HUDEP-2 (cell line): ENCODE results near the gene MALSU1.

ENCODE experiments used
- DNase-seq, 76 experiments: peaks; one replicate each; lab custom pipeline; 2025; ENCODE audit not compliant: unreplicated experiment in 76 of 76; lab: John Stamatoyannopoulos, UW

The MALSU1 gene

GRCh38 chr7:23334482-23335056 lies 35.4 kb downstream of the MALSU1 start:
- DNase-seq = no peak

DNA sequence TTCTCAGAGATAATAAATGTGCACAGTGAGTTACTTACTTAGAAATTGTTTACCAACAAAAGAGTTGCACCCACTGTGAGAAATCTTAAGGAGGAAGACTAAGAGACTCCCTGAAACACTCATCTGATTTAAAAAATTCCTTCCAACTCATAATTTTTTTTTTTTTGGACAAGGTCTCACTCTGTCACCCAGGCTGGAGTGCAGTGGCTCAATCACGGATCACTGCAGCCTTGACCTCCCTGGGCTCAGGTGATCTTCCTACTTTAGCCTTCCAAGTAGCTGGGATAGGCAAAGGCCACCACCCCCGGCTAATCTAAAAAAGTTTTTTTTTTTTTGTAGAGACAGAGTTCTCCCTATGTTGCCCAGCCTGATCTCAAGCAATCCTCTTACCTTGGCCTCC lies 36.0 kb downstream of the MALSU1 start:
- no peak for DNase-seq

GRCh38 chr7:23335621-23336020 lies 36.5 kb downstream of the MALSU1 start:
- DNase-seq = no peak

- DNase-seq = no peak
Observed at GRCh38 chr7:23336086-23336485, 36.9 kb downstream of the MALSU1 start.

DNA sequence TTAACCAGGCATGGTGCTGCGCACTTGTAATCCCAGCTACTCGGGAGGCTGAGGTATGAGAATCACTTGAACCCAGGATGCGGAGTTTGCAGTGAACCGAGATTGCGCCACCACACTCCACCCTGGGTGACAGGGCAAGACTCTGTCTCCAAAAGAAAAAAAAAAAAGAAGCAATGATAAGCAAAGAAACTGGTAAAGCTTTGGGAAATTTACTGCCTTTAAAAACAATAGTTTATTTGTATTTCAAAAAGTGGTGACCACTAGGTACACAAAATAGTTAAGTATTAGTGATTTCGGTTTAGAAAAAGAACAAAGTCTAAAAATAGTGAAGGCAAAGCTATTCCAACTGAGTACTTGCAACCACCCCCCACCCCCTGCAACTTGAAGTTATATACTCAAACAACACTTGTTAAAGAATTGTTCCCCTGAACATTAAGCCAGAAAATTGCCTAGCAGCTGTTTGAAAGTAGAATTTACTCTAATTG lies 37.7 kb downstream of the MALSU1 start:
- no peak for DNase-seq

DNA sequence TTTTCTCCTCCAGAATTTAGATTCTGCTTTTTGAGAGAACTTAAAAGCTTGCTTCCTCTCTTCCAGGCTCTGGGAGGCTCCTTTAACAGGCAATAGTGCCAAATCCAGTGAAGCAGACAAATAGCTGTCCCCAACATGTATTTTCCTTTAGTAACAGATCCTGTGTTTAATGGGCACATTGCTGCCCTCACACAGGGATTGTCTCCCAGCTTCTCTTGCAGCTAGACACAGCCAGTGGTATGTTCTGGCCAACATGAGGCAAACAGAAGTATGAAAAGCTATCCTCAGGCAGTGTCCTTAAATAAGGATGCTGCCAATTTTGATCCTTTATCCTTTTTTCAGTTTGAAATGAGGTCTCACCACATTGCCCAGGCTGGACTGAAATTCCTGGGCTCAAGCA lies 38.2 kb downstream of the MALSU1 start:
- DNase-seq = no peak

GRCh38 chr7:23338439-23338838 lies 39.3 kb downstream of the MALSU1 start:
- no peak for DNase-seq

- no peak for DNase-seq
Observed at GRCh38 chr7:23338863-23339262, 39.7 kb downstream of the MALSU1 start.

GRCh38 chr7:23341846-23342598 lies 42.9 kb downstream of the MALSU1 start:
- DNase-seq = no peak

- no peak for DNase-seq
Observed at GRCh38 chr7:23343102-23343501, 44.0 kb downstream of the MALSU1 start.

GRCh38 chr7:23343806-23344475 lies 44.8 kb downstream of the MALSU1 start:
- DNase-seq = no peak

DNA sequence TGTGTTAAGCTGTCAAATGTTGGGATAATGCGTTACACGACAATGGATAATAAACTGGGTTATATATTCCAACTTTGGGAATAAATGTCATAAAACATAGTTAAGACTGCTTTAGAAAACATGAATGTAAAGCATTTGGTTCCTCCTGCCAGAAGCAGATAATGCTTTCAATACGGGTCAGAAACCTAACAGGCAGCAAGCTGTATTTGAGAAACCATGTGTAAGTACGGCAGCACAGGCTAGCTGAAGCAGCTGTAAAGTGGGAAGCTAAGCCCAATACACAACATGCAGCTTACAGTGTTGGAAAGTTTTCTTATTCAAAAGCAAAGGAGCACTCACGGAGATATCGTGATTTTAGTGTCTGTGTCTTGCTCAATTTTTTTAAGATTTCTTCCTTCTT lies 46.5 kb downstream of the MALSU1 start:
- DNase-seq = no peak

DNA sequence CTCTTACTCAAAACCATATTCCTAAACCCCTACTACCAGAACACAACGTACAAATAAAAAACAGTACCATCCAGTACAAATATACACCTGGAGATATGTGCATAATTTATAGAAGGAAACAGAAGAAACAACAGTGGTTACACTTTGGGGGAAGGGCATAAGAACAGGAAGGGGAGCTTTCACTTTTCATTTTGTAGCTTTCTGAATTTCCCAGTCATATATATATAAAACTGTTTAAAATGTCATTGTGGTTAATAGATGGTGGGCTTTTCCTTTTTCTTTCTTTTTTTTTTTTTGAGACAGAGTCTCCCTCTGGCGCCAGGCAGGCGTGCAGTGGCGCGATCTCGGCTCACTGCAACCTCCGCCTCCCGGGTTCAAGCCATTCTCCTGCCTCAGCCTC lies 47.2 kb downstream of the MALSU1 start:
- DNase-seq = no peak

GRCh38 chr7:23347033-23347681 lies 48.0 kb downstream of the MALSU1 start:
- DNase-seq = no peak

GRCh38 chr7:23347682-23348180 lies 48.6 kb downstream of the MALSU1 start:
- DNase-seq = no peak

GRCh38 chr7:23349484-23350157 lies 50.5 kb downstream of the MALSU1 start:
- no peak for DNase-seq

- DNase-seq = no peak
Observed at GRCh38 chr7:23350466-23350865, 51.3 kb downstream of the MALSU1 start.

GRCh38 chr7:23353172-23353571 lies 54.0 kb downstream of the MALSU1 start:
- no peak for DNase-seq

- DNase-seq = no peak
Observed at GRCh38 chr7:23356168-23356567, 57.0 kb downstream of the MALSU1 start.

- no peak for DNase-seq
Observed at GRCh38 chr7:23356726-23357125, 57.6 kb downstream of the MALSU1 start.
